Neutrophil (primary cell): ENCODE results near the gene TASP1.
"Not testable (repeated sequence)": the region's sequence is repeated elsewhere in the genome, so short reads cannot be mapped to it uniquely, and the experiment has no call there.

ENCODE experiments used
- H3K27ac ChIP-seq: fragments of 200-600 bp; sonication (generic); 2 replicates; pipeline ENCODE4 v1.5.1; 2016; ENCODE audit warnings: mild to moderate bottlenecking, moderate library complexity
- H3K27me3 ChIP-seq: fragments of 200-600 bp; sonication (generic); 2 replicates; pipeline ENCODE4 v1.6.0; 2016; ENCODE audit warnings: mild to moderate bottlenecking
- H3K36me3 ChIP-seq: fragments of 200-600 bp; sonication (generic); 2 replicates; pipeline ENCODE4 v1.5.1; 2017
- H3K4me1 ChIP-seq, 2 experiments: fragments of 200-600 bp in 1 of 2; sonication (generic) in 1 of 2; 1 replicate in 1 of 2; 2 replicates in 1 of 2; pipeline versions ENCODE4 v1.5.1 to v1.6.1; 2013 to 2016; ENCODE audit warnings: low read depth in 1 of 2, low read length in 1 of 2, mild to moderate bottlenecking in 1 of 2, moderate library complexity in 1 of 2; ENCODE audit not compliant: control insufficient read depth in 1 of 2, insufficient read depth in 1 of 2
- H3K4me3 ChIP-seq, 2 experiments: fragments of 200-600 bp in 1 of 2; sonication (generic) in 1 of 2; 1 replicate in 1 of 2; 2 replicates in 1 of 2; pipeline ENCODE4 v1.5.1; 2013 to 2016; ENCODE audit warnings: low read depth in 1 of 2, low read length in 1 of 2, mild to moderate bottlenecking in 1 of 2, moderate library complexity in 1 of 2
- H3K9me3 ChIP-seq: fragments of 200-600 bp; sonication (generic); 2 replicates; pipeline ENCODE4 v1.5.1; 2016
- CTCF ChIP-seq: fragments of 200-600 bp; sonication (generic); IDR thresholded peaks from 2 replicates; pipeline ENCODE4 v1.5.1; 2016; ENCODE audit warnings: antibody characterized with exemption

Gene TASP1

GRCh38 chr20:13382786-13383185, 255.9 kb downstream of the TASP1 start:
- H3K4me1 ChIP-seq, result no peaks in the 10 kb centered on the region
- no peaks in the 10 kb centered on the region for H3K36me3 ChIP-seq
- H3K27ac ChIP-seq, result no peak overlapping the region
- H3K9me3 ChIP-seq, result no peaks in the 10 kb centered on the region
- H3K27me3 ChIP-seq, result no peaks in the 10 kb centered on the region
- no peak for TF ChIP-seq CTCF
- no peak overlapping the region for H3K4me3 ChIP-seq

DNA sequence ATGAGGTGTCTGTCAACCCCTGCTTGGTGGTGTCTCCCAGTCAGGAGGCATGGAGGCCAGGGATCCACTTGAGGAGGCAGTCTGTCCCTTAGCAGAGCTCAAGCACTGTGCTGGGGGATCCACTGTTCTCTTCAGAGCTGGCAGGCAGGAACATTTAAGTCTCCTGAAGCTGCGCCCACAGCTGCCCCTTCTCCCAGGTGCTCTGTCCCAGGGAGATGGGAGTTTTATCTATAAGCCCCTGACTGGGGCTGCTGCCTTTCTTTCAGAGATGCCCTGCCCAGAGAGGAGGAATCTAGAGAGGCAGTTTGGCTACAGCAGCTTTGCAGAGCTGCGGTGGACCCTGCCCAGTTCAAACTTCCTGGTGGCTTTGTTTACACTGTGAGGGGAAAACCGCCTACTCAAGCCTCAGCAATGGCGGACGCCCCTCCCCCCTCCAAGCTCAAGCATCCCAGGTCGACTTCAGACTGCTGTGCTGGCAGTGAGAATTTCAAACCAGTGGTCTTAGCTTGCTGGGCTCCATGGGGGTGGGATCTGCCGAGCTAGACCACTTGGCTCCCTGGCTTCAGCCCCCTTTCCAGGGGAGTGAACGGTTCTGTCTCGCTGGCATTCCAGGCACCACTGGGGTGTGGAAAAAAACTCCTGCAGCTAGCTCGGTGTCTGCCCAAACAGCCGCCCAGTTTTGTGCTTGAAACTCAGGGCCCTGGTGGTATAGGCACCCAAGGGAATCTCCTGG, 258.1 kb downstream of the TASP1 start:
- not testable (repeated sequence) for H3K27ac ChIP-seq, H3K4me1 ChIP-seq, H3K36me3 ChIP-seq, H3K4me3 ChIP-seq, H3K9me3 ChIP-seq, H3K27me3 ChIP-seq

- H3K4me1 ChIP-seq, result no peaks in the 10 kb centered on the region
- no peaks in the 10 kb centered on the region for H3K27me3 ChIP-seq
- no peaks in the 10 kb centered on the region for H3K36me3 ChIP-seq
- H3K27ac ChIP-seq, result no peak overlapping the region
- peaks cover 3% of the 10 kb centered on the region for H3K9me3 ChIP-seq
- no peak for TF ChIP-seq CTCF
- H3K4me3 ChIP-seq, result no peak overlapping the region
Measured at GRCh38 chr20:13373400-13373799, 265.3 kb downstream of the TASP1 start.

DNA sequence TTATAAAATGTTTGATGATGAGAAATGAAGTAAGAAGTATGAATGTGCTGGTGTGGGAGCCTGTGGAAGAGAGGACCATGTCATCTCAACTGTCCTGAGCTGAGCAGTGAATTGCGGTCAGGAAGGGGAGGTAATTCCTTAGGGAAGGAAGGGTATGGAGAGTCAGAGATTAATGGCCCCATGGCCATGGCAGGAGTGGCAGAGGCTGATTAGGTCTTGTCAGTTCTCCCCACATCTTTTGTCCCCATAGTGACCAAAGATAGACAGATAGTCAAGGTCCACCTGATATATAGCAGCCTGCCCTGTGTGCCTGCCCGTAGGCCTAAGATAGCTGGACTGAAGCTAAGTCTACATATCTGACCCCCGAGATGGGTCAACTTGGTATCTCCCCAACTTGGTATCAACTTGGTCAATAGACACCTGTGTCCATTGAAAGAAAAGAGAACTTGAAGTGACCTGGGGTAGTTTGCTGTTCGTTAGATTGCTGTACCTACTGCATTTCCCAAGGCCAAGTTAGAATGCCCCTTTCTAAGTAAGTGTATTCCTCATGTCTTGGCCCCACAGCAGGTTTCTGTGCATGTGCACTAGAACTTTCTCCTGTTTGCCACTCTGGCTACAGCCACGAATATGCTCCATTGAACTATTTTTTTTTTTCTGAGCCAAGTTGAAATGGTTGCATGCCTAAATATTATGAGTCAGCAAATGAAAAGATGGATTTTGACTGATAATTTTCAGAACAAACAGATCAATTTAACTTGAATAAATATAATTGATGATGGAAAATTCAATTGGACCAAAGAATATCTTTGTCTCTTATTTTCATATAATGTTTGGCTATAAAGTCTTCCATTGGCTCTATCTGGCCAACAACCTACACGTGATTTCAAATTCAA, 274.2 kb downstream of the TASP1 start:
- Histone ChIP-seq H3K9me3 (no peaks in the 10 kb centered on the region), H3K36me3 (no peaks in the 10 kb centered on the region), H3K27me3 (no peaks in the 10 kb centered on the region), H3K4me3 (no peak overlapping the region), H3K27ac (no peak overlapping the region), H3K4me1 (no peaks in the 10 kb centered on the region)
- no peak for TF ChIP-seq CTCF

DNA sequence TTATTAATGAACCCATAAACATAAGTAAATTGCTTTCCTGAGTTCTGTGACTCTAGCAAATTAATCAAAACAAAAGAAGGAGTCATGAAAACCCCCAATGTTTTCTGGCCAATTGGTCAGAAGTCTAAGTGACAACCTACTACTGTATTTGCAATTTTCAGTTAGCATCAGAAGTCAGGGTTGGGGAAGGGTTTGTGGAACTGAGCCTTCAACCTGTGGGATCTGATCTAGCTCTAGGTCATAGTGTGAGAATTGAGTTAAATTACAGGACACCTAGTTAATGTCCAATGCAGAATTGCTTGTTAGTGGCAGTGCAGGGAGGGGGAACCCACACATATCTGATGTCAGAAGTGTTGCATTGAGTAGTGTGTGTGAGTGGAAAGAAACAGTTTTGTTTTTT, 275.3 kb downstream of the TASP1 start:
- TF ChIP-seq CTCF, result no peak
- Histone ChIP-seq H3K9me3 (no peaks in the 10 kb centered on the region), H3K27ac (no peak overlapping the region), H3K4me1 (no peaks in the 10 kb centered on the region), H3K36me3 (no peaks in the 10 kb centered on the region), H3K4me3 (no peak overlapping the region), H3K27me3 (no peaks in the 10 kb centered on the region)

DNA sequence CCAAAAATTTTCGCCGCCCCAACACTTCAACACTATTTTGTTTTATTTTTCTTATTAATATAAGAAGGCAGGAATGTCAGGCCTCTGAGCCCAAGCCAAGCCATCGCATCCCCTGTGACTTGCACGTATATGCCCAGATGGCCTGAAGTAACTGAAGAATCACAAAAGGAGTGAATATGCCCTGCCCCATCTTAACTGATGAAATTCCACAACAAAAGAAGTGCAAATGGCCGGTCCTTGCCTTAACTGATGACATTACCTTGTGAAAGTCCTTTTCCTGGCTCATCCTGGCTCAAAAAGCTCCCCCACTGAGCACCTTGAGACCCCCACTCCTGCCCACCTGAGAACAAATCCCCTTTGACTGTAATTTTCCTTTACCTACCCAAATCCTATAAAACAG, 276.6 kb downstream of the TASP1 start:
- not testable (repeated sequence) for H3K36me3 ChIP-seq, H3K4me3 ChIP-seq, H3K27ac ChIP-seq, H3K27me3 ChIP-seq, H3K4me1 ChIP-seq, H3K9me3 ChIP-seq

DNA sequence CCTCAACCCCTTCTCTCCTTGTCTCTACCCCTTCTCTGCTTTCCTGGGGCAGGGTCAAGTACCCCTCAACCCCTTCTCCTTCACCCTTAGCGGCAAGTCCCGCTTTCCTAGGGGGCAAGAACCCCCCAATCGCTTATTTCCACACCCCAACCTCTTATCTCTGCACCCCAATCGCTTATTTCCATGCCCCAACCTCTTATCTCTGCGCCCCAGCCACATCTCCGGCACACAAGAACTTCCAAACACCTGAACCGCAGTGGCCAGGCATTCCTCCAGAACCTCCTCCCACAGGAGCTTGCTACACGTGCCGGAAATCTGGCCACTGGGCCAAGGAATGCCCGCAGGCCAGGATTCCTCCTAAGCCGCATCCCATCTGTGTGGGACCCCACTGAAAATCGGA, 279.8 kb downstream of the TASP1 start:
- H3K27me3 ChIP-seq, H3K36me3 ChIP-seq, H3K4me3 ChIP-seq, H3K9me3 ChIP-seq, H3K27ac ChIP-seq, H3K4me1 ChIP-seq: not testable (repeated sequence)

- H3K4me3 ChIP-seq, H3K27ac ChIP-seq, H3K4me1 ChIP-seq, H3K9me3 ChIP-seq, H3K36me3 ChIP-seq, H3K27me3 ChIP-seq: not testable (repeated sequence)
Measured at GRCh38 chr20:13357782-13358181, 280.9 kb downstream of the TASP1 start.
